BJ (cell line): ENCODE measurements around the gene C1orf116. TPM values are rescaled to one million over a fixed set of nuclear protein-coding genes. Genes with fewer than 3 reads are reported as not detected.
A peak's percentile ranks its signal among the peaks of the same experiment; 100 is the strongest.

Source experiments
- CTCF ChIA-PET: fragments of 350-600 bp; formaldehyde crosslinking; extraction: SDS; loops from one replicate; lab custom pipeline; 2021; ENCODE audit warnings: antibody characterized with exemption, inconsistent platforms; lab: Yijun Ruan, JAX
- POLR2A ChIA-PET: fragments of 300-600 bp; sonication (Branson Sonifier 250); formaldehyde crosslinking; extraction: SDS; loops from one replicate; lab custom pipeline; 2021; ENCODE audit warnings: antibody characterized with exemption; lab: Charles Lee
- DNase-seq: peaks from one replicate; pipeline ENCODE4 v3.0.0-alpha.2; 2011; ENCODE audit warnings: low read depth
- H3K27me3 ChIP-seq: 2 replicates; pipeline ENCODE4 v1.6.0; 2011; ENCODE audit warnings: low read length; ENCODE audit not compliant: control insufficient read depth, insufficient read depth
- H3K36me3 ChIP-seq: 2 replicates; pipeline ENCODE4 v1.5.1; 2011; ENCODE audit warnings: low read length; ENCODE audit not compliant: control insufficient read depth, insufficient read depth
- H3K4me3 ChIP-seq: 2 replicates; pipeline ENCODE4 v1.5.1; 2011; ENCODE audit warnings: low read depth, mild to moderate bottlenecking, control low read depth, low read length
- polyA plus RNA-seq: library from polyadenylated mRNA; depleted of rRNA; stranded (reverse); fragments of >200 nt; gene quantifications from 2 replicates; pipeline ENCODE4 v1.2.3, GENCODE V29; 2011
- TF ChIP-seq, protein P1 (sequence below): IDR thresholded peaks from 2 replicates; pipeline ENCODE4 v1.5.1; 2011; ENCODE audit warnings: low read depth, mild to moderate bottlenecking, control low read depth, inconsistent platforms, low read length, moderate library complexity; ENCODE audit not compliant: insufficient read depth

Gene C1orf116
- polyA plus RNA-seq, 1 experiment: not detected

DNA sequence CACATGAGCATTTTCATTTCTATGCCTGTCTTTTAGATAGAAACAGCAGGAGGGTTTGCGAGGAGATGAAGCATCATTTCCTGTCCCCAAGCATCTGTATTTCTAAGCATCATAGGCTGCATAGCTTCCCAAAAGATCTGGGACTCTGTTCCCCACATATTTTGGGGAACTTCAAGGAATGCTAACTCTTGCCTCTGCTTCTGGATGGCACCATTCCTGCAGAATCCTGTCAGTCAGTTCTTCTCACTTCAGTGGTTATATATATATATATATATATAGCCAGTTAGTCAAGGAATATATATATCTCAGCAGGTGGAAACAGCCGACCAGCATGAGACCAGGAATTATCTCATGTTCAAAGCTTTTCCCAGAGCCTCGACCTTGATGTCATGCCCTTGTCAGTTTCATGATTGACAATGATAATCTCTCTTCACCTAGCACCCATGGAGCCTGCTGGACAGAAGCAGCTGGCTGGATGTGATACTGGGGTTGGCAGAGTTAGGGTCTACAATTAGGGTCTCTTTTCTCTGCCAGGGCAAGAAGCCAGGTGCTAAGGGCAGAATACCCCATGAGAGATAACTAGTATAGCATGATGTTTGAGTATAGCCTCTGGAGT is 22.9 kb upstream of the C1orf116 start:
- Histone ChIP-seq H3K27me3 (no peaks in the 10 kb centered on the region), H3K36me3 (no peaks in the 10 kb centered on the region), H3K4me3 (no peak overlapping the region)
- ChIA-PET POLR2A (no interaction called here), CTCF (interaction anchor here (0.7 to 1.1 kb wide), 3 partner anchors 9 to 266 kb away, joined by 3 to 4 read pairs (median 3); partner anchors contain the start of gene CD55)
- no peak for DNase-seq
- TF ChIP-seq, protein P1, sequence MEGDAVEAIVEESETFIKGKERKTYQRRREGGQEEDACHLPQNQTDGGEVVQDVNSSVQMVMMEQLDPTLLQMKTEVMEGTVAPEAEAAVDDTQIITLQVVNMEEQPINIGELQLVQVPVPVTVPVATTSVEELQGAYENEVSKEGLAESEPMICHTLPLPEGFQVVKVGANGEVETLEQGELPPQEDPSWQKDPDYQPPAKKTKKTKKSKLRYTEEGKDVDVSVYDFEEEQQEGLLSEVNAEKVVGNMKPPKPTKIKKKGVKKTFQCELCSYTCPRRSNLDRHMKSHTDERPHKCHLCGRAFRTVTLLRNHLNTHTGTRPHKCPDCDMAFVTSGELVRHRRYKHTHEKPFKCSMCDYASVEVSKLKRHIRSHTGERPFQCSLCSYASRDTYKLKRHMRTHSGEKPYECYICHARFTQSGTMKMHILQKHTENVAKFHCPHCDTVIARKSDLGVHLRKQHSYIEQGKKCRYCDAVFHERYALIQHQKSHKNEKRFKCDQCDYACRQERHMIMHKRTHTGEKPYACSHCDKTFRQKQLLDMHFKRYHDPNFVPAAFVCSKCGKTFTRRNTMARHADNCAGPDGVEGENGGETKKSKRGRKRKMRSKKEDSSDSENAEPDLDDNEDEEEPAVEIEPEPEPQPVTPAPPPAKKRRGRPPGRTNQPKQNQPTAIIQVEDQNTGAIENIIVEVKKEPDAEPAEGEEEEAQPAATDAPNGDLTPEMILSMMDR: no peak

DNA sequence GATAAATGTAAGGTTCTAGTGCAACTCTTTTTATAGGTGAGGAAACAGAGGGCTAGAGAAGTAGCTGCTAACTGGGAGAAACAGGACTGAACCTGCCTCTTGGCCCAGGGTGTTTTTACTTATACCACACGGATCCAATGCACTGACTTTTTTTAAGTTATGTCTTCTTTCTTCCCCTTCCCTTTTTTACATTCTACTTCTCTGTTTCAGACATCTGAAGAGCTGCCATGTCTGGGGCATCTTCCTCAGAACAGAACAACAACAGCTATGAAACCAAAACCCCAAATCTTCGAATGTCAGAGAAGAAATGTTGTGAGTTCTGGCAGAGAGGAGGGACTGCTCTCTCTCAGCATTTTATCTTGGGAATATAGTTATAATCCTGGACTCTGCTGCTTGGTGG is 21.9 kb upstream of the C1orf116 start:
- no peak overlapping the region for H3K4me3 ChIP-seq
- no peaks in the 10 kb centered on the region for H3K36me3 ChIP-seq
- CTCF ChIA-PET: interaction anchor here (0.8 kb wide), 1 partner anchor 8 kb away, joined by 3 read pairs; no protein-coding TSS in a partner anchor
- TF ChIP-seq, protein P1: no peak
- DNase-seq: no peak
- POLR2A ChIA-PET: no interaction called here
- no peaks in the 10 kb centered on the region for H3K27me3 ChIP-seq

GRCh38 chr1:207052911-207053769 is 20.6 kb upstream of the C1orf116 start, which contains the start of gene PFKFB2:
Gene PFKFB2 (plus strand): TSS chr1:207053275. CDS start chr1:207054718, 1,443 bp downstream.
- ChIA-PET POLR2A (interaction anchor here (0.8 kb wide), 1 partner anchor 48 kb away, joined by 3 read pairs; no protein-coding TSS in a partner anchor), CTCF (interaction anchor here (0.9 to 1.6 kb wide), 6 partner anchors 18 to 352 kb away, joined by 3 to 5 read pairs (median 3); no protein-coding TSS in a partner anchor)
- DNase-seq: peak; percentile 65
- peaks cover 4% of the 10 kb centered on the region for H3K36me3 ChIP-seq
- peak within 1 kb of the TSS; percentile 53 for H3K4me3 ChIP-seq
- TF ChIP-seq, protein P1: no peak
- H3K27me3 ChIP-seq: no peaks in the 10 kb centered on the region

GRCh38 chr1:207051191-207051943 is 18.8 kb upstream of the C1orf116 start, which contains the start of gene YOD1:
Gene YOD1 (minus strand): TSS chr1:207051208. CDS start chr1:207051030, 178 bp downstream.
- peak within 1 kb of the TSS; percentile 91 for H3K4me3 ChIP-seq
- no peak for DNase-seq
- H3K27me3 ChIP-seq: no peaks in the 10 kb centered on the region
- ChIA-PET POLR2A (no interaction called here), CTCF (interaction anchor here (1.8 to 2.0 kb wide), 2 partner anchors 16 to 69 kb away, joined by 5 to 7 read pairs; no protein-coding TSS in a partner anchor)
- H3K36me3 ChIP-seq: peaks cover 4% of the 10 kb centered on the region
- TF ChIP-seq, protein P1: no peak
